Measurements from ENCODE around the gene SPINK2. TPM values are rescaled to one million over a fixed set of nuclear protein-coding genes. Genes with fewer than 3 reads are reported as not detected.

SPINK2 gene, protein sequence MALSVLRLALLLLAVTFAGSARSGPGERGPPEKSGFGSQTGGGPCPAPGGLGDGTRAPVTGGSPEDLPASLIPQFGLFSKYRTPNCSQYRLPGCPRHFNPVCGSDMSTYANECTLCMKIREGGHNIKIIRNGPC
- total RNA-seq (2021; ENCODE audit: unreplicated experiment) (not detected), Bru-seq, nascent RNA (not detected), BruChase-seq, experiment 1, labeled RNA remaining after a 2-hour chase (not detected), BruChase-seq, experiment 2, labeled RNA remaining after a 6-hour chase (not detected)
- not detected for polyA plus RNA-seq (2012; ENCODE audit: insufficient read length)
- long read RNA-seq = 0 reads

DNA sequence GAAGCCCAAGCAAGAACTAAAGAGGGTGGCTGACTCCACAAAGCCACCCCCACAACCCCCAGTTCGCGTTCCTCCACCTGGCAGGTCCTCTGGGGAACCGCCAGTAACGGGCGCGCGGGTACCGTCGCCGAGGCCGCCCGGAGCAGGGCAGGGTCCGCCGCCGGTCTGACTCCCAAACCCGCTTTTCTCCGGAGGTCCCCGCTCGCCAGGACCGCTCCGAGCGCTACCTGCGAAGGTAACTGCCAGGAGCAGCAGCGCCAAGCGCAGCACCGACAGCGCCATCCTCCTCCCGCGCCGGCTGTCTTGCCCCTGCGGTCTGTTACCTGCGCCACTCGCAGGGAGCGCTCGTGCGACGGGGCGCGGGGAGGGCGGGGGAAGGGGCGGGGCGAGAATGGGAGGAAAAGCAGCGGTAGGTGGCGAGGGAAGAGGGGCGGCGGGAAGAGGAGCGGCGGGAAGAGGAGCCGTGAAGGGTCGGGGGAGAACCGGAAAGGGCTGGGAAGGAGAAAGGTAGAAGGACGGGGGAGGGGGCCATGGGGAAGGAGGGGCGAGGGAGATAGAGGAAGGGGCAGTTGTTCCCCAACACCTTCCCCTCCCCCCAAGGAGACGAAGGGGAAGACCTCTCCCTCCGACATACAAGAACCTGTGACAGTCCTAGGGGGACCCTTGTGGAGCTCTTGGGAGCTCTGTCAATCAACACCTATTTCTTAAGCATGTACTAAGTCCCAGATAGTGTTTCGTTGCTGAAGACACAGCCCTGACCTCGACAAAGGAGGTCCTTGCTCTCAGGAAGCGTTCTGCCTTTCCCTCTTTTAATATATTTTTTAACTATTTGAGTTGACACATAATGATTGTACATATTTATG, at the start of gene SPINK2:
TSS of gene SPINK2 (minus strand) at position 321 of the 863 bp plus-strand sequence. CDS start at position 282, 39 bp downstream.
- no peaks in the 10 kb centered on the region for H3K9me3 ChIP-seq (ENCODE audit: control insufficient read depth, insufficient read depth, low read depth, low read length)
- ChIA-PET CTCF (no interaction called here), POLR2A (no interaction called here)
- no peak within 1 kb of the TSS for H3K27ac ChIP-seq (ENCODE audit: low read length)
- ATAC-seq (no peak), DNase-seq (ENCODE audit: low read depth, low spot score) (no peak)
- intact Hi-C loops (cut with micrococcal nuclease; ENCODE audit: unreplicated experiment) = no loop called here
- H3K27me3 ChIP-seq (ENCODE audit: control insufficient read depth, insufficient read depth, low read length) = no peaks in the 10 kb centered on the region
- H3K36me3 ChIP-seq (ENCODE audit: control insufficient read depth, insufficient read depth, low read length) = no peaks in the 10 kb centered on the region
- H3K4me1 ChIP-seq (ENCODE audit: control insufficient read depth, insufficient read depth, low read length) = no peaks in the 10 kb centered on the region
- no TSS peak for BruUV-seq (replicated peaks)
- in situ Hi-C loops (cut with HindIII; ENCODE audit: low pct_unique_long_range_greater_than_20kb, low sequenced_read_pairs) = no loop called here
- H3K4me3 ChIP-seq (ENCODE audit: low read depth in 2 of 2, low read length in 2 of 2) = no peak within 1 kb of the TSS; a peak in 1 of 4 replicates
- no peak for TF ChIP-seq SIN3A (IDR thresholded peaks at IDR 0.05; ENCODE audit: borderline replicate concordance, insufficient read depth, low read depth, low read length)
- TF ChIP-seq, protein P1, sequence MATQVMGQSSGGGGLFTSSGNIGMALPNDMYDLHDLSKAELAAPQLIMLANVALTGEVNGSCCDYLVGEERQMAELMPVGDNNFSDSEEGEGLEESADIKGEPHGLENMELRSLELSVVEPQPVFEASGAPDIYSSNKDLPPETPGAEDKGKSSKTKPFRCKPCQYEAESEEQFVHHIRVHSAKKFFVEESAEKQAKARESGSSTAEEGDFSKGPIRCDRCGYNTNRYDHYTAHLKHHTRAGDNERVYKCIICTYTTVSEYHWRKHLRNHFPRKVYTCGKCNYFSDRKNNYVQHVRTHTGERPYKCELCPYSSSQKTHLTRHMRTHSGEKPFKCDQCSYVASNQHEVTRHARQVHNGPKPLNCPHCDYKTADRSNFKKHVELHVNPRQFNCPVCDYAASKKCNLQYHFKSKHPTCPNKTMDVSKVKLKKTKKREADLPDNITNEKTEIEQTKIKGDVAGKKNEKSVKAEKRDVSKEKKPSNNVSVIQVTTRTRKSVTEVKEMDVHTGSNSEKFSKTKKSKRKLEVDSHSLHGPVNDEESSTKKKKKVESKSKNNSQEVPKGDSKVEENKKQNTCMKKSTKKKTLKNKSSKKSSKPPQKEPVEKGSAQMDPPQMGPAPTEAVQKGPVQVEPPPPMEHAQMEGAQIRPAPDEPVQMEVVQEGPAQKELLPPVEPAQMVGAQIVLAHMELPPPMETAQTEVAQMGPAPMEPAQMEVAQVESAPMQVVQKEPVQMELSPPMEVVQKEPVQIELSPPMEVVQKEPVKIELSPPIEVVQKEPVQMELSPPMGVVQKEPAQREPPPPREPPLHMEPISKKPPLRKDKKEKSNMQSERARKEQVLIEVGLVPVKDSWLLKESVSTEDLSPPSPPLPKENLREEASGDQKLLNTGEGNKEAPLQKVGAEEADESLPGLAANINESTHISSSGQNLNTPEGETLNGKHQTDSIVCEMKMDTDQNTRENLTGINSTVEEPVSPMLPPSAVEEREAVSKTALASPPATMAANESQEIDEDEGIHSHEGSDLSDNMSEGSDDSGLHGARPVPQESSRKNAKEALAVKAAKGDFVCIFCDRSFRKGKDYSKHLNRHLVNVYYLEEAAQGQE (IDR thresholded peaks at IDR 0.05; ENCODE audit: insufficient read depth in 1 of 2, low read depth in 2 of 2, low read length in 1 of 2) = no peak
- no peak for TF ChIP-seq POLR2AphosphoS5 (IDR thresholded peaks at IDR 0.05; ENCODE audit: low read depth, low read length)
- TF ChIP-seq, protein P2, sequence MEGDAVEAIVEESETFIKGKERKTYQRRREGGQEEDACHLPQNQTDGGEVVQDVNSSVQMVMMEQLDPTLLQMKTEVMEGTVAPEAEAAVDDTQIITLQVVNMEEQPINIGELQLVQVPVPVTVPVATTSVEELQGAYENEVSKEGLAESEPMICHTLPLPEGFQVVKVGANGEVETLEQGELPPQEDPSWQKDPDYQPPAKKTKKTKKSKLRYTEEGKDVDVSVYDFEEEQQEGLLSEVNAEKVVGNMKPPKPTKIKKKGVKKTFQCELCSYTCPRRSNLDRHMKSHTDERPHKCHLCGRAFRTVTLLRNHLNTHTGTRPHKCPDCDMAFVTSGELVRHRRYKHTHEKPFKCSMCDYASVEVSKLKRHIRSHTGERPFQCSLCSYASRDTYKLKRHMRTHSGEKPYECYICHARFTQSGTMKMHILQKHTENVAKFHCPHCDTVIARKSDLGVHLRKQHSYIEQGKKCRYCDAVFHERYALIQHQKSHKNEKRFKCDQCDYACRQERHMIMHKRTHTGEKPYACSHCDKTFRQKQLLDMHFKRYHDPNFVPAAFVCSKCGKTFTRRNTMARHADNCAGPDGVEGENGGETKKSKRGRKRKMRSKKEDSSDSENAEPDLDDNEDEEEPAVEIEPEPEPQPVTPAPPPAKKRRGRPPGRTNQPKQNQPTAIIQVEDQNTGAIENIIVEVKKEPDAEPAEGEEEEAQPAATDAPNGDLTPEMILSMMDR (IDR thresholded peaks at IDR 0.05) = no peak
- TF ChIP-seq TCF7L2 (IDR thresholded peaks at IDR 0.05; ENCODE audit: low read depth, low read length) = no peak

DNA sequence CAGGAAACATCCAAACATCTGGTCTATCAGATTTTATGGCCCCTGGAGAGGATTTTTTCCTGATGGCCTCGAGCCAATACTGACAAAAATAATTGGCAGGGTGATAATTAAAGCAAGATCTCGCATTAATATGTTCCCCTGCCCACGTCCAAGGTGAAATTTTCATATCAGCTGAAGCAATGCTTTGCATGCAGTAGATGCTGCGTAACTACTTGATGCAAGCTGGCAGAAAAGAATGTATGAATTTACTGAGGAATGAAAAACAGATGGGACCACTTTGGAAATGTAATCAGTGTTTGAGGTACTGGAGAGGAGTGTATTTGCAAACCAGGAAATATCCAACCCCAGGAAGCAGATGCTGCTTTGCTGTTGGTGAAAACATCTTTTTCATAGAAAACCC, 49.4 kb upstream of the SPINK2 start:
- intact Hi-C loops (cut with micrococcal nuclease; ENCODE audit: unreplicated experiment) = no loop called here
- BruUV-seq (replicated peaks) = no TSS peak
- H3K4me1 ChIP-seq (ENCODE audit: control insufficient read depth, insufficient read depth, low read length) = no peaks in the 10 kb centered on the region
- H3K27ac ChIP-seq (ENCODE audit: low read length) = no peak overlapping the region
- ATAC-seq (no peak), DNase-seq (ENCODE audit: low read depth, low spot score) (no peak)
- in situ Hi-C loops (cut with HindIII; ENCODE audit: low pct_unique_long_range_greater_than_20kb, low sequenced_read_pairs) = no loop called here
- TF ChIP-seq, protein P2 (IDR thresholded peaks at IDR 0.05) = no peak
- TF ChIP-seq, protein P1 (IDR thresholded peaks at IDR 0.05; ENCODE audit: insufficient read depth in 1 of 2, low read depth in 2 of 2, low read length in 1 of 2) = no peak
- no peak for TF ChIP-seq TCF7L2 (IDR thresholded peaks at IDR 0.05; ENCODE audit: low read depth, low read length)
- TF ChIP-seq SIN3A (IDR thresholded peaks at IDR 0.05; ENCODE audit: borderline replicate concordance, insufficient read depth, low read depth, low read length) = no peak
- TF ChIP-seq POLR2AphosphoS5 (IDR thresholded peaks at IDR 0.05; ENCODE audit: low read depth, low read length) = no peak
- H3K27me3 ChIP-seq (ENCODE audit: control insufficient read depth, insufficient read depth, low read length) = no peaks in the 10 kb centered on the region
- H3K9me3 ChIP-seq (ENCODE audit: control insufficient read depth, insufficient read depth, low read depth, low read length) = no peaks in the 10 kb centered on the region
- no peaks in the 10 kb centered on the region for H3K36me3 ChIP-seq (ENCODE audit: control insufficient read depth, insufficient read depth, low read length)
- no peak overlapping the region for H3K4me3 ChIP-seq (ENCODE audit: low read depth in 2 of 2, low read length in 2 of 2)
- ChIA-PET CTCF (no interaction called here), POLR2A (no interaction called here)
